OCI-LY7 (cell line): ENCODE data around the gene DIAPH2.

ENCODE experiments used
- EZH2phosphoT487 ChIP-seq: fragments of 200-600 bp; sonication (generic); IDR thresholded peaks from 2 replicates; pipeline ENCODE4 v1.6.1; 2018; ENCODE audit warnings: low read depth, borderline replicate concordance, mild to moderate bottlenecking, mixed run types, antibody characterized with exemption, low read length, moderate library complexity, mixed read lengths
- TF ChIP-seq, protein P1 (sequence below): fragments of 200-600 bp; sonication (generic); conservative IDR thresholded peaks from 2 replicates; pipeline ENCODE4 v1.5.1; 2014; ENCODE audit warnings: mild to moderate bottlenecking, antibody characterized with exemption, low read length, moderate library complexity, mixed read lengths

DNA sequence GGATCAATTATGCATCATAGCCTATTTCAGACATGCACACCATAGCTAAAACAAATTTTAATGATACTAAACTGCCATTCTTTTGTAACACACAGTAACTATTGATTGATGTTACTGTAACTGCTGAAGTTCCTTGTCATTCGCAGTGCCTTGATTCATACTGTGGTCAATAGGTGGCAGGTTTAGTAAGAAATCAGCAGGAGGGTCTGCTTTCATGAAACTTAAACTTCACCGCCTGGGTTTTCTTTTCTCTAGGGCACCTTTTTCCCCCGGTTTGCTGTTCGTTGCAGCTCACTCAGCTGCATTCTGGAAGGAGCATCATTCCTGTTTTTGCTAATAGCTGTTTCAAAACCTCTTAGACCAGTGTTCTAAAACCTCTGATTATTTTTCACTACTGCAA lies 287.2 kb downstream of the DIAPH2 start:
- TF ChIP-seq, protein P1, sequence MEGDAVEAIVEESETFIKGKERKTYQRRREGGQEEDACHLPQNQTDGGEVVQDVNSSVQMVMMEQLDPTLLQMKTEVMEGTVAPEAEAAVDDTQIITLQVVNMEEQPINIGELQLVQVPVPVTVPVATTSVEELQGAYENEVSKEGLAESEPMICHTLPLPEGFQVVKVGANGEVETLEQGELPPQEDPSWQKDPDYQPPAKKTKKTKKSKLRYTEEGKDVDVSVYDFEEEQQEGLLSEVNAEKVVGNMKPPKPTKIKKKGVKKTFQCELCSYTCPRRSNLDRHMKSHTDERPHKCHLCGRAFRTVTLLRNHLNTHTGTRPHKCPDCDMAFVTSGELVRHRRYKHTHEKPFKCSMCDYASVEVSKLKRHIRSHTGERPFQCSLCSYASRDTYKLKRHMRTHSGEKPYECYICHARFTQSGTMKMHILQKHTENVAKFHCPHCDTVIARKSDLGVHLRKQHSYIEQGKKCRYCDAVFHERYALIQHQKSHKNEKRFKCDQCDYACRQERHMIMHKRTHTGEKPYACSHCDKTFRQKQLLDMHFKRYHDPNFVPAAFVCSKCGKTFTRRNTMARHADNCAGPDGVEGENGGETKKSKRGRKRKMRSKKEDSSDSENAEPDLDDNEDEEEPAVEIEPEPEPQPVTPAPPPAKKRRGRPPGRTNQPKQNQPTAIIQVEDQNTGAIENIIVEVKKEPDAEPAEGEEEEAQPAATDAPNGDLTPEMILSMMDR: no peak
- no peak for TF ChIP-seq EZH2phosphoT487
